Measurements from ENCODE around the gene ZSCAN26. TPM values are rescaled to one million over a fixed set of nuclear protein-coding genes. Genes with fewer than 3 reads are reported as not detected.

The ZSCAN26 gene
- total RNA-seq, 1 donor from 2014 or later: 40.5 TPM

DNA sequence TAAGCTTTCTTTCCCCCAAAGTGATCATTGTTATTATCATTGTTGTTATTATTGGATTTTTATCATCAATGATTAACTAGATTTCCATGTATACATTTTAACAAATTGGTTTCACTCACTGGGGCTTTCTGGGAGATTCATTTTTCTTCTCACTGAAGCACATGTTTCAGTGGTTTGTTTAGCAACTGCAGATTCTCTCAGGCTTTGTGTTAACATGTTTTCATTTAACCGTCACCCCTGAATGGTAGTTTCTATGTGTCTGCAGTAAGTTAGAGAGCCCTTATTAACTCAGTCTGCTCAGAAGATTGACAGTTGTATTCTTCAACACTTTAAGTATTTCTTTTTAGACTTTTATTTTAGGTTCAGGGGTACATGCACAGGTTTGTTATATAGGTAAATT is 27.3 kb upstream of the ZSCAN26 start:
- TF ChIP-seq EZH2phosphoT487 (IDR thresholded peaks at IDR 0.05) (no peak), CTCF (IDR thresholded peaks at IDR 0.05) (no peak), EZH2 (IDR thresholded peaks at IDR 0.05) (no peak)

DNA sequence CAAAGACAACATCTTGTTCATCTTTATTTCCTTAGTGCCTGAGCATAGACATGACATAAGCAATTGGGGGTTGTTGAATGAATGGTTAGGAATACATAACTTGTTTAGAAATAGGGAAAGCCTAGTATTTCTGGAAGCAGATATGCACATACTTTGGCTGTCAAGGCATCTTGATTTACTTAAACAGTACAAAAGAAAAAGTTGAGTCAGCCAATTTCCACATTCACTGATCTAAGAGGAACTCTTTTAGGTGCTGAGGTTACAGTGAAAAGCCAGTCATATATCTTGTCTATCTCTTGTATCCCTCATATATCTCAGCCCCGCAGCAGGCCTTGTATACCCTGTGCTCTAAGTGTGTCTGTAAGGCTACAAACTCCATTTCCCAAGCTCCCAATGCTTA is 26.5 kb upstream of the ZSCAN26 start:
- Mint-ChIP-seq H3K36me3 (peaks cover 26% of the 10 kb centered on the region), H3K4me1 (no peaks in the 10 kb centered on the region), H3K27me3 (ENCODE audit: insufficient read depth, low read depth) (no peaks in the 10 kb centered on the region), H3K27ac (no peak overlapping the region), H3K4me3 (no peak overlapping the region), H3K9me3 (no peaks in the 10 kb centered on the region)
- Histone ChIP-seq H3K79me2 (ENCODE audit: low read depth) (no peaks in the 10 kb centered on the region), H3K9me3 (ENCODE audit: low read depth) (no peaks in the 10 kb centered on the region), H3F3A (ENCODE audit: low read depth) (peaks cover 6% of the 10 kb centered on the region), H3K4me1 (no peaks in the 10 kb centered on the region), H3K27ac (no peak overlapping the region), H3K4me2 (no peak overlapping the region), H3K27me3 (no peaks in the 10 kb centered on the region), H4K20me1 (ENCODE audit: low read depth) (no peaks in the 10 kb centered on the region), H3K9ac (no peak overlapping the region), H3K4me3 (no peak overlapping the region), H3K36me3 (no peaks in the 10 kb centered on the region), H2AFZ (replicated peaks) (no peak overlapping the region)
- TF ChIP-seq EZH2 (IDR thresholded peaks at IDR 0.05) (no peak), EZH2phosphoT487 (IDR thresholded peaks at IDR 0.05) (no peak), CTCF (IDR thresholded peaks at IDR 0.05) (no peak)
- no peak for DNase-seq (ENCODE audit: low spot score)

More for the DNA sequence above, 27.3 kb upstream of the ZSCAN26 start:
- no peak overlapping the region for H3K4me2 ChIP-seq
- peaks cover 5% of the 10 kb centered on the region for H4K20me1 ChIP-seq (ENCODE audit: low read depth)
- Mint-ChIP-seq H3K4me1 (no peaks in the 10 kb centered on the region), H3K27ac (no peak overlapping the region), H3K27me3 (ENCODE audit: insufficient read depth, low read depth) (no peaks in the 10 kb centered on the region), H3K9me3 (no peaks in the 10 kb centered on the region), H3K4me3 (no peak overlapping the region), H3K36me3 (peaks cover 25% of the 10 kb centered on the region)
- H3F3A ChIP-seq (ENCODE audit: low read depth): peaks cover 6% of the 10 kb centered on the region
- no peaks in the 10 kb centered on the region for H3K79me2 ChIP-seq (ENCODE audit: low read depth)
- no peak overlapping the region for H3K27ac ChIP-seq
- no peaks in the 10 kb centered on the region for H3K36me3 ChIP-seq
- H3K27me3 ChIP-seq: no peaks in the 10 kb centered on the region
- no peak overlapping the region for H2AFZ ChIP-seq (replicated peaks)
- no peaks in the 10 kb centered on the region for H3K4me1 ChIP-seq
- DNase-seq (ENCODE audit: low spot score): no peak
- no peak overlapping the region for H3K9ac ChIP-seq
- H3K4me3 ChIP-seq: no peak overlapping the region
- no peaks in the 10 kb centered on the region for H3K9me3 ChIP-seq (ENCODE audit: low read depth)

- no peak for DNase-seq (ENCODE audit: low spot score)
- H4K20me1 ChIP-seq (ENCODE audit: low read depth): no peaks in the 10 kb centered on the region
- H3K9me3 ChIP-seq (ENCODE audit: low read depth): no peaks in the 10 kb centered on the region
- no peaks in the 10 kb centered on the region for H3K36me3 ChIP-seq
- no peak overlapping the region for H3K27ac ChIP-seq
- H3F3A ChIP-seq (ENCODE audit: low read depth): peaks cover 6% of the 10 kb centered on the region
- H3K27ac Mint-ChIP-seq: no peak overlapping the region
- no peaks in the 10 kb centered on the region for H3K9me3 Mint-ChIP-seq
- H3K4me1 ChIP-seq: no peaks in the 10 kb centered on the region
- no peak overlapping the region for H3K4me2 ChIP-seq
- TF ChIP-seq EZH2phosphoT487 (IDR thresholded peaks at IDR 0.05) (no peak), CTCF (IDR thresholded peaks at IDR 0.05) (no peak), EZH2 (IDR thresholded peaks at IDR 0.05) (no peak)
- no peak overlapping the region for H3K9ac ChIP-seq
- no peaks in the 10 kb centered on the region for H3K79me2 ChIP-seq (ENCODE audit: low read depth)
- H3K4me3 ChIP-seq: no peak overlapping the region
- H2AFZ ChIP-seq (replicated peaks): no peak overlapping the region
- H3K36me3 Mint-ChIP-seq: peaks cover 21% of the 10 kb centered on the region
- no peak overlapping the region for H3K4me3 Mint-ChIP-seq
- no peaks in the 10 kb centered on the region for H3K27me3 Mint-ChIP-seq (ENCODE audit: insufficient read depth, low read depth)
- H3K27me3 ChIP-seq: no peaks in the 10 kb centered on the region
- H3K4me1 Mint-ChIP-seq: no peaks in the 10 kb centered on the region
Measured at GRCh38 chr6:28243946-28244345, 23.0 kb upstream of the ZSCAN26 start.

All from neural progenitor cell (in vitro differentiated cells).